SK-N-SH (cell line): ENCODE data around the gene IFIT1. TPM values are rescaled to one million over a fixed set of nuclear protein-coding genes. Genes with fewer than 3 reads are reported as not detected.

Experiments used
- CTCF ChIA-PET: fragments of 300-600, 350-600 bp; formaldehyde crosslinking; extraction: SDS; loops from one replicate; lab custom pipeline; 2021; lab: Yijun Ruan, JAX
- POLR2A ChIA-PET: fragments of 350-600 bp; sonication (Branson Sonifier 250); formaldehyde crosslinking; extraction: SDS; loops from one replicate; lab custom pipeline; 2020; ENCODE audit warnings: antibody characterized with exemption, inconsistent platforms; lab: Yijun Ruan, JAX
- DNase-seq: peaks from one replicate; pipeline ENCODE4 v3.0.0; 2012
- H2AFZ ChIP-seq: fragments of 200-600 bp; sonication (generic); 2 replicates; pipeline ENCODE4 v1.8.1; 2016; ENCODE audit warnings: antibody characterized with exemption, mild to moderate bottlenecking, low read depth
- H3F3A ChIP-seq: fragments of 200-600 bp; sonication (generic); replicated peaks from 2 replicates; pipeline ENCODE3; 2016; ENCODE audit warnings: antibody characterized with exemption, mild to moderate bottlenecking; ENCODE audit not compliant: insufficient read depth
- H3K27ac ChIP-seq, 2 experiments: fragments of 200-500 bp in 1 of 2; fragments of 200-600 bp in 1 of 2; sonication (Bioruptor generic) in 1 of 2; sonication (generic), shearing (Covaris generic) in 1 of 2; 2 replicates each; pipeline versions ENCODE4 v1.5.1 to v1.6.1; 2014 to 2016; ENCODE audit warnings: low read depth in 2 of 2, inconsistent platforms in 1 of 2, low read length in 1 of 2, mild to moderate bottlenecking in 1 of 2, mixed read lengths in 1 of 2
- H3K27me3 ChIP-seq: fragments of 200-600 bp; sonication (generic), shearing (Covaris generic); 2 replicates; pipeline ENCODE4 v1.6.1; 2016; ENCODE audit warnings: mixed run types; ENCODE audit not compliant: insufficient read depth
- H3K36me3 ChIP-seq, 2 experiments: fragments of 200-500 bp in 1 of 2; fragments of 200-600 bp in 1 of 2; sonication (Bioruptor generic) in 1 of 2; sonication (generic) in 1 of 2; replicated peaks in 1 of 2; 2 replicates each; pipeline versions ENCODE3 to v1.5.1; 2014 to 2016; ENCODE audit warnings: low read length in 1 of 2, mild to moderate bottlenecking in 1 of 2; ENCODE audit not compliant: insufficient read depth in 2 of 2, control insufficient read depth in 1 of 2
- H3K4me1 ChIP-seq, 2 experiments: fragments of 200-500 bp in 1 of 2; fragments of 200-600 bp in 1 of 2; sonication (Bioruptor generic) in 1 of 2; sonication (generic), shearing (Covaris generic) in 1 of 2; 2 replicates each; pipeline versions ENCODE4 v1.5.1 to v1.6.1; 2014 to 2016; ENCODE audit warnings: low read depth in 1 of 2, low read length in 1 of 2, mixed run types in 1 of 2; ENCODE audit not compliant: insufficient read depth in 2 of 2, control insufficient read depth in 1 of 2
- H3K4me2 ChIP-seq: fragments of 200-600 bp; sonication (generic), shearing (Covaris generic); 2 replicates; pipeline ENCODE4 v1.6.1; 2017; ENCODE audit warnings: mixed run types
- H3K4me3 ChIP-seq, 2 experiments: fragments of 200-500 bp in 1 of 2; fragments of 200-600 bp in 1 of 2; sonication (Bioruptor generic) in 1 of 2; sonication (generic), shearing (Covaris generic) in 1 of 2; 2 replicates each; pipeline versions ENCODE4 v1.5.1 to v1.8.1; 2014 to 2016; ENCODE audit warnings: low read depth in 2 of 2, inconsistent platforms in 1 of 2, low read length in 1 of 2, mild to moderate bottlenecking in 1 of 2, mixed read lengths in 1 of 2, moderate library complexity in 1 of 2
- H3K79me2 ChIP-seq: fragments of 200-600 bp; sonication (generic); 2 replicates; pipeline ENCODE4 v1.8.1; 2017; ENCODE audit warnings: mild to moderate bottlenecking; ENCODE audit not compliant: insufficient read depth
- H3K9ac ChIP-seq: fragments of 200-600 bp; sonication (generic); 2 replicates; pipeline ENCODE4 v1.6.1; 2017; ENCODE audit warnings: mixed run types
- H3K9me2 ChIP-seq: fragments of 200-600 bp; sonication (generic); 2 replicates; pipeline ENCODE4 v1.6.1; 2017; ENCODE audit warnings: mixed run types
- H3K9me3 ChIP-seq: fragments of 200-600 bp; sonication (generic); 2 replicates; pipeline ENCODE4 v1.6.1; 2017; ENCODE audit warnings: mixed run types, mild to moderate bottlenecking, moderate library complexity
- H4K20me1 ChIP-seq: fragments of 200-600 bp; sonication (generic); 2 replicates; pipeline ENCODE4 v1.6.1; 2017; ENCODE audit warnings: mild to moderate bottlenecking, mixed run types; ENCODE audit not compliant: insufficient read depth
- CHD2 ChIP-seq: fragments of 150-350 bp; IDR thresholded peaks from 2 replicates; pipeline ENCODE4 v1.6.1; 2018; ENCODE audit warnings: low read length; ENCODE audit not compliant: partially characterized antibody
- EP300 ChIP-seq, 2 experiments: IDR thresholded peaks; 2 replicates each; pipeline versions ENCODE4 v1.4.0 to v1.6.1; 2012; ENCODE audit warnings: borderline replicate concordance in 1 of 2, low read depth in 1 of 2, low read length in 1 of 2
- FOSL2 ChIP-seq: IDR thresholded peaks from 2 replicates; pipeline ENCODE4 v1.4.0; 2012; ENCODE audit warnings: low read depth, mild to moderate bottlenecking, moderate library complexity, borderline replicate concordance
- MEF2A ChIP-seq: IDR thresholded peaks from 2 replicates; pipeline ENCODE4 v1.4.0; 2012; ENCODE audit warnings: low read depth, borderline replicate concordance
- NFIC ChIP-seq: IDR thresholded peaks from 2 replicates; pipeline ENCODE4 v1.4.0; 2012; ENCODE audit warnings: borderline replicate concordance
- NRF1 ChIP-seq: IDR thresholded peaks from 2 replicates; pipeline ENCODE4 v1.6.1; 2012; ENCODE audit warnings: low read depth, mild to moderate bottlenecking, low read length
- SIN3A ChIP-seq: IDR thresholded peaks from 2 replicates; pipeline ENCODE4 v1.6.1; 2012; ENCODE audit warnings: low read depth, mild to moderate bottlenecking, low read length, moderate library complexity, borderline replicate concordance
- TCF12 ChIP-seq: IDR thresholded peaks from 2 replicates; pipeline ENCODE4 v1.4.0; 2012
- TEAD4 ChIP-seq: IDR thresholded peaks from 2 replicates; pipeline ENCODE4 v1.4.0; 2012; ENCODE audit warnings: mild to moderate bottlenecking, borderline replicate concordance; ENCODE audit not compliant: insufficient read depth
- WGBS: methylation state at CpG from one replicate; pipeline ENCODE4 v1.1.6; 2017; ENCODE audit warnings: low lambda C conversion rate; 5-methylcytosine and 5-hydroxymethylcytosine counted together
- polyA plus RNA-seq, 3 experiments: library from polyadenylated mRNA; depleted of rRNA; stranded (reverse); fragments of >200 nt; gene quantifications; 2 replicates each; pipeline ENCODE4 v1.2.3, GENCODE V29; 2012
- TF ChIP-seq, protein P1 (sequence below): IDR thresholded peaks from 2 replicates; pipeline ENCODE4 v1.4.0; 2012; ENCODE audit warnings: low read depth
- TF ChIP-seq, protein P2 (sequence below): fragments of 200-600 bp; sonication (generic); IDR thresholded peaks from 2 replicates; pipeline ENCODE4 v1.6.1; 2017; ENCODE audit warnings: antibody characterized with exemption, mild to moderate bottlenecking, moderate library complexity
- TF ChIP-seq, protein P3 (sequence below): fragments of 150-350 bp; IDR thresholded peaks from 2 replicates; pipeline ENCODE4 v1.6.1; 2017; ENCODE audit warnings: antibody characterized with exemption, low read length, low read depth, borderline replicate concordance
- TF ChIP-seq, protein P4 (sequence below): IDR thresholded peaks from 2 replicates; pipeline ENCODE4; 2012

IFIT1 gene
- polyA plus RNA-seq, 1 of the 3 experiments (the other 2 are of a cell fraction) = 4.4 TPM

DNA sequence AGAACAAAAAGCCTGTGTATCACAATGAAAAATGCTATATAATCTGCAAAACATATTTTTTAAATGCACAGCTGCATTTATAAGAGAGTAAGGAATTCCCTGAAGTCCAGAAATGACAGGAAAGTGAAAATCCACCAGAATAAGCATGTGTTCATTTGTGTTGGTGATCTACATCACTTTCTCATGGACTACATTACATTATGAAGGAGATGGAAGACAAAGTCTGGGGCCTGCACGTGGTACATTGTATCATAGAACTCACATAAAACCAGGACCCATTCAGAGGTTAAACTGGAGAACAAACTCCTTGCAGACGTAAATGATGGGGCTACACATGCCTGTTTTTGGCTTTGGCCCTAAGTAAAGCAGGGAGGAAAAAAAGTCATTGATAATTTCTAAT is 48.3 kb upstream of the IFIT1 start:
- Histone ChIP-seq H3K27ac (no peak overlapping the region), H3F3A (peaks cover 6% of the 10 kb centered on the region), H2AFZ (no peak overlapping the region), H3K9me2 (no peaks in the 10 kb centered on the region), H3K4me3 (no peak overlapping the region), H3K4me1 (peaks cover 7 to 16% of the 10 kb centered on the region in 2 experiments; a peak in 3 of 4 replicates), H3K79me2 (peaks cover 19% of the 10 kb centered on the region; the same call in 1 of the 2 replicates), H3K27me3 (no peaks in the 10 kb centered on the region), H3K9ac (no peak overlapping the region), H4K20me1 (no peaks in the 10 kb centered on the region), H3K36me3 (peaks cover 2 to 3% of the 10 kb centered on the region in 2 experiments), H3K9me3 (no peaks in the 10 kb centered on the region), H3K4me2 (no peak overlapping the region)
- TF ChIP-seq, protein P1, sequence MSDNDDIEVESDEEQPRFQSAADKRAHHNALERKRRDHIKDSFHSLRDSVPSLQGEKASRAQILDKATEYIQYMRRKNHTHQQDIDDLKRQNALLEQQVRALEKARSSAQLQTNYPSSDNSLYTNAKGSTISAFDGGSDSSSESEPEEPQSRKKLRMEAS = no peak
- TF ChIP-seq, protein P2, sequence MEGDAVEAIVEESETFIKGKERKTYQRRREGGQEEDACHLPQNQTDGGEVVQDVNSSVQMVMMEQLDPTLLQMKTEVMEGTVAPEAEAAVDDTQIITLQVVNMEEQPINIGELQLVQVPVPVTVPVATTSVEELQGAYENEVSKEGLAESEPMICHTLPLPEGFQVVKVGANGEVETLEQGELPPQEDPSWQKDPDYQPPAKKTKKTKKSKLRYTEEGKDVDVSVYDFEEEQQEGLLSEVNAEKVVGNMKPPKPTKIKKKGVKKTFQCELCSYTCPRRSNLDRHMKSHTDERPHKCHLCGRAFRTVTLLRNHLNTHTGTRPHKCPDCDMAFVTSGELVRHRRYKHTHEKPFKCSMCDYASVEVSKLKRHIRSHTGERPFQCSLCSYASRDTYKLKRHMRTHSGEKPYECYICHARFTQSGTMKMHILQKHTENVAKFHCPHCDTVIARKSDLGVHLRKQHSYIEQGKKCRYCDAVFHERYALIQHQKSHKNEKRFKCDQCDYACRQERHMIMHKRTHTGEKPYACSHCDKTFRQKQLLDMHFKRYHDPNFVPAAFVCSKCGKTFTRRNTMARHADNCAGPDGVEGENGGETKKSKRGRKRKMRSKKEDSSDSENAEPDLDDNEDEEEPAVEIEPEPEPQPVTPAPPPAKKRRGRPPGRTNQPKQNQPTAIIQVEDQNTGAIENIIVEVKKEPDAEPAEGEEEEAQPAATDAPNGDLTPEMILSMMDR = no peak
- TF ChIP-seq FOSL2 (no peak), NRF1 (no peak), TEAD4 (no peak), SIN3A (no peak), EP300 (IDR thresholded peaks at IDR 0.05; ENCODE audit: borderline replicate concordance in 1 of 2, low read depth in 1 of 2, low read length in 1 of 2) (no peak), NFIC (no peak), TCF12 (no peak), CHD2 (no peak), MEF2A (no peak)
- TF ChIP-seq, protein P3, sequence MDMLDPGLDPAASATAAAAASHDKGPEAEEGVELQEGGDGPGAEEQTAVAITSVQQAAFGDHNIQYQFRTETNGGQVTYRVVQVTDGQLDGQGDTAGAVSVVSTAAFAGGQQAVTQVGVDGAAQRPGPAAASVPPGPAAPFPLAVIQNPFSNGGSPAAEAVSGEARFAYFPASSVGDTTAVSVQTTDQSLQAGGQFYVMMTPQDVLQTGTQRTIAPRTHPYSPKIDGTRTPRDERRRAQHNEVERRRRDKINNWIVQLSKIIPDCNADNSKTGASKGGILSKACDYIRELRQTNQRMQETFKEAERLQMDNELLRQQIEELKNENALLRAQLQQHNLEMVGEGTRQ = no peak
- TF ChIP-seq, protein P4, sequence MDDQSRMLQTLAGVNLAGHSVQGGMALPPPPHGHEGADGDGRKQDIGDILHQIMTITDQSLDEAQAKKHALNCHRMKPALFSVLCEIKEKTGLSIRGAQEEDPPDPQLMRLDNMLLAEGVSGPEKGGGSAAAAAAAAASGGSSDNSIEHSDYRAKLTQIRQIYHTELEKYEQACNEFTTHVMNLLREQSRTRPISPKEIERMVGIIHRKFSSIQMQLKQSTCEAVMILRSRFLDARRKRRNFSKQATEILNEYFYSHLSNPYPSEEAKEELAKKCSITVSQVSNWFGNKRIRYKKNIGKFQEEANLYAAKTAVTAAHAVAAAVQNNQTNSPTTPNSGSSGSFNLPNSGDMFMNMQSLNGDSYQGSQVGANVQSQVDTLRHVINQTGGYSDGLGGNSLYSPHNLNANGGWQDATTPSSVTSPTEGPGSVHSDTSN = no peak
- CTCF ChIA-PET = interaction anchor here (0.6 to 1.7 kb wide), 2 partner anchors 25 to 120 kb away, joined by 3 to 6 read pairs; no protein-coding TSS in a partner anchor
- 88% methylated on average over 2 of the region's 2 CpGs for WGBS
- DNase-seq = no peak
- POLR2A ChIA-PET = no interaction called here
